ENCODE results near the gene PICK1.

Gene PICK1

GRCh38 chr22:38056969-38057891, at the start of gene PICK1:
Gene PICK1 (plus strand): TSS chr22:38057404. CDS start chr22:38057810, 406 bp downstream.
- peak; percentile 49 for DNase-seq (ENCODE audit: low read depth)

GRCh38 chr22:38009000-38009806, 48.0 kb upstream of the PICK1 start:
- DNase-seq (ENCODE audit: low read depth) = no peak

- no peak for DNase-seq (ENCODE audit: low read depth)
These were observed 44.6 kb upstream of the PICK1 start for GRCh38 chr22:38012604-38013072.

- DNase-seq (ENCODE audit: low read depth) = no peak
These were observed 43.1 kb upstream of the PICK1 start for GRCh38 chr22:38014083-38014482.

GRCh38 chr22:38016182-38017151, 40.7 kb upstream of the PICK1 start:
- no peak for DNase-seq (ENCODE audit: low read depth)

- DNase-seq (ENCODE audit: low read depth) = no peak
These were observed 39.8 kb upstream of the PICK1 start for GRCh38 chr22:38017272-38017920.

- DNase-seq (ENCODE audit: low read depth) = no peak
These were observed 39.0 kb upstream of the PICK1 start for GRCh38 chr22:38017939-38018885.

- DNase-seq (ENCODE audit: low read depth) = no peak
These were observed 38.0 kb upstream of the PICK1 start for GRCh38 chr22:38018938-38019827.

GRCh38 chr22:38021206-38021605, 36.0 kb upstream of the PICK1 start:
- no peak for DNase-seq (ENCODE audit: low read depth)

GRCh38 chr22:38023045-38023444, 34.2 kb upstream of the PICK1 start:
- DNase-seq (ENCODE audit: low read depth) = no peak

- DNase-seq (ENCODE audit: low read depth) = no peak
These were observed 31.7 kb upstream of the PICK1 start for GRCh38 chr22:38025514-38025913.

- DNase-seq (ENCODE audit: low read depth) = no peak
These were observed 30.8 kb upstream of the PICK1 start for GRCh38 chr22:38026130-38027111.

GRCh38 chr22:38027487-38027886, 29.7 kb upstream of the PICK1 start:
- DNase-seq (ENCODE audit: low read depth) = no peak

GRCh38 chr22:38028344-38029130, 28.7 kb upstream of the PICK1 start:
- DNase-seq (ENCODE audit: low read depth) = no peak

- no peak for DNase-seq (ENCODE audit: low read depth)
These were observed 27.8 kb upstream of the PICK1 start for GRCh38 chr22:38029370-38029769.

- no peak for DNase-seq (ENCODE audit: low read depth)
These were observed 27.3 kb upstream of the PICK1 start for GRCh38 chr22:38029901-38030300.
